ENCODE data around the gene D2HGDH. TPM values are rescaled to one million over a fixed set of nuclear protein-coding genes. Genes with fewer than 3 reads are reported as not detected.

Gene D2HGDH
- total and polyA plus RNA-seq, 5 donors from 2014 or later, result 0.73 to 38.4 (median 3.1) TPM

DNA sequence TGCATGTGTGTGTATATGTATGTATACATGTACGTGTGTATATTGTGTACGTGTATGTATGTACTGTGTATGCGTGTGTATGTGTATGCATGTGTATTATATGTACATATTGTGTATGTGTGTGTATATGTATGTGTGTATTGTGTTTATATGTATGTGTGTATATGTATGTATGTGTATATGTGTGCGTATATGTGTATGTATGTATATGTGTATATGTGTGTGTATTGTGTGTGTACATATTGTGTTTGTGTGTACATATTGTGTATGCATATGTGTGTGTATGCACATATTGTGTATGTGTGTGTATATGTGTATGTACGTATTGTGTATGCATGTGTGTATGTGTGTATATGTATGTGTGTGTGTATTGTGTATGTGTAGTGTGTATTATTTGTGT, 59.0 kb downstream of the D2HGDH start:
- H3K4me1 ChIP-seq (ENCODE audit: control insufficient read depth, insufficient read depth, low read length, poor library complexity, severe bottlenecking), result no peaks in the 10 kb centered on the region
- H3K4me1 Mint-ChIP-seq, result no peaks in the 10 kb centered on the region
- no peaks in the 10 kb centered on the region for H3K36me3 ChIP-seq (ENCODE audit: control insufficient read depth, insufficient read depth, low read length)
- no peaks in the 10 kb centered on the region for H3K9me3 Mint-ChIP-seq
- ATAC-seq (ENCODE audit: low read depth in 2 of 2) (no peak), DNase-seq (no peak)
- no peaks in the 10 kb centered on the region for H3K36me3 Mint-ChIP-seq
- H3K9me3 ChIP-seq (ENCODE audit: control insufficient read depth in 2 of 2, low read length in 2 of 2), result no peaks in the 10 kb centered on the region
- H3K27me3 ChIP-seq (ENCODE audit: control insufficient read depth, insufficient read depth, low read length), result no peaks in the 10 kb centered on the region
- no peak overlapping the region for H3K27ac Mint-ChIP-seq
- peaks cover 5% of the 10 kb centered on the region for H3K27me3 Mint-ChIP-seq
- no peak overlapping the region for H3K27ac ChIP-seq (ENCODE audit: insufficient read depth, low read length, poor library complexity, severe bottlenecking)
- no peak overlapping the region for H3K4me3 ChIP-seq (ENCODE audit: low read depth, low read length)
- no peak overlapping the region for H3K4me3 Mint-ChIP-seq

DNA sequence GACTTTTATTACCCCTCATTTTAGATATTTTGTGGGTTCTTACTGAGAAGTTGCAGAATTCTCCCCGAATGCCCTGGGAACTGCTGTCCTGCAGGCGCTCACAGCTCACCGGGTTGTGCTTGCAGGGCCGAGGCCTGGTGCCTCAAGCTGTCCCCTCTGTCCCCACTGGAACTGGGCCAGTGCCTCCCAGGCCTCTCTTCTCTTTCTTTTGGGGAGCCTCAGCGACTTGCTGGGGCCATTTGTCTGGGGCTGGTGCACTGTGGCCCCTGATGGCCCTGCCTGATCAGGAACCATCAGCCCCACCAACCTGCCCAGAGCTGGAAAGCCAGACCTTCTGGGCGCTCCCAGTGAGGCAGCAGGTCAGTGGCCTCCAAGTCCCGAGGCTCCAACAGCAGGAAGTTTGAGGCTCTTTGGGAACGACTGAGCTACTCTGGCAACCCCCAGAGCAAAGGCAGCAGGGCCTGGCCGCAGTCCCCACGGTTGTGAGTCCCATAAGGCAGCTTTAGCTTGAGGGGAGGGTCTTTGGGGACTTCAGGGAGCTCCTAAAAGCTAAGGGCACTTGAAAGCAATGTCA, 59.9 kb downstream of the D2HGDH start:
- H3K27ac Mint-ChIP-seq, result no peak overlapping the region
- no peak overlapping the region for H3K4me3 ChIP-seq (ENCODE audit: low read depth, low read length)
- no peaks in the 10 kb centered on the region for H3K4me1 Mint-ChIP-seq
- H3K27ac ChIP-seq (ENCODE audit: insufficient read depth, low read length, poor library complexity, severe bottlenecking), result no peak overlapping the region
- ATAC-seq (ENCODE audit: low read depth in 2 of 2), result no peak
- no peaks in the 10 kb centered on the region for H3K4me1 ChIP-seq (ENCODE audit: control insufficient read depth, insufficient read depth, low read length, poor library complexity, severe bottlenecking)
- no peaks in the 10 kb centered on the region for H3K27me3 ChIP-seq (ENCODE audit: control insufficient read depth, insufficient read depth, low read length)
- no peaks in the 10 kb centered on the region for H3K9me3 ChIP-seq (ENCODE audit: control insufficient read depth in 2 of 2, low read length in 2 of 2)
- H3K9me3 Mint-ChIP-seq, result no peaks in the 10 kb centered on the region
- H3K4me3 Mint-ChIP-seq, result no peak overlapping the region
- peaks cover 5% of the 10 kb centered on the region for H3K27me3 Mint-ChIP-seq
- no peaks in the 10 kb centered on the region for H3K36me3 ChIP-seq (ENCODE audit: control insufficient read depth, insufficient read depth, low read length)
- no peaks in the 10 kb centered on the region for H3K36me3 Mint-ChIP-seq
- DNase-seq, result no peak

DNA sequence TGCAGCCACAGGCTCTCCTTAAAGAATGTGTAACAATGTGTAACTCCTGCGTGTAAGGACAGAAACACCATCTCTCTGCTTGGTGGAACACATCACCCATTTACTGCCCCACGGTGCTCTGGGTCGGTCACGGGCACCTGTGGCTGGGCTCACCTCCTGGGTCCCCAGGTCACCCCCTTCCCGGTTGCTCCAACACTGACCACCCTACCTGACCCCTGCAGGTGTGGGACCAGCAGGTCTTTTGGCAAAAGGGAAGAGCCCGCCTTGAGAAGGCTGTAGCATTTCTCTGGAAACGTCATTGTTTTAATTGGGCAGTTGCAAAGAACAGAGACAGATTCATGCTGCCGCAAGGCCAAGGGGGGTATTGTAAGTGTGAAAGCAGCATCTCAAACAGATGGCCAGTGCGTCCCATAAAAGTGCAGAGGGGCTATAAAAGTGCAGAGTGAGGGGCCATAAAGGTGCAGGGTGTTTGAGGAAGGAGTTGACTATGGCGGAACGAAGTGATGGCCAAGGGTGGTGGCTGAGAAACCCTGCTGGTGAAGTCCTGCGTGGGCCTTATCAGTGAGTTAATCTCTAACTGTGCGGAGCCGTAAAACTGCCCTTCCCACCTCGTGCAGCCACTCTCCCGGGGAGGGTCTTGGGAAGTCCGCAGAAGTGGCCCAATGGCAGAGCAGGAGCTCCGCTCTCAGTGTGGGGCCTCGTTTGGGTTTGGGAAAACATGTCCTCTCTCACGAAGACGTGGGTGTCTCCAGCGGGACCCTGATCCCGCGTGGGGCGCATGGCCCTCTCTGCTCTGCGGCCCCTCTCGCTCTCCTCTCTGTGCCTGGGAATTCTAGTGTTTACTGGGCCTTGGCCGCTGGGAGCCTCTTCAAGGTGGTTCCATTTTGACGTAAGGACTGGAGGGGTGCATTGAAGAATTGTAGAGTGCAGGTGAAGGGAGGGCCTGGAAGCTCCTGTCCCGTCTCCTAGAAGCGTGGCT, 60.9 kb downstream of the D2HGDH start:
- Histone ChIP-seq H3K27ac (ENCODE audit: insufficient read depth, low read length, poor library complexity, severe bottlenecking) (no peak overlapping the region), H3K4me3 (ENCODE audit: low read depth, low read length) (no peak overlapping the region), H3K27me3 (ENCODE audit: control insufficient read depth, insufficient read depth, low read length) (no peaks in the 10 kb centered on the region), H3K9me3 (ENCODE audit: control insufficient read depth in 2 of 2, low read length in 2 of 2) (no peaks in the 10 kb centered on the region), H3K36me3 (ENCODE audit: control insufficient read depth, insufficient read depth, low read length) (no peaks in the 10 kb centered on the region), H3K4me1 (ENCODE audit: control insufficient read depth, insufficient read depth, low read length, poor library complexity, severe bottlenecking) (no peaks in the 10 kb centered on the region)
- H3K27ac Mint-ChIP-seq, result no peak overlapping the region
- ATAC-seq (ENCODE audit: low read depth in 2 of 2) (no peak), DNase-seq (no peak)
- H3K4me3 Mint-ChIP-seq, result no peak overlapping the region
- no peaks in the 10 kb centered on the region for H3K36me3 Mint-ChIP-seq
- H3K9me3 Mint-ChIP-seq, result no peaks in the 10 kb centered on the region
- H3K27me3 Mint-ChIP-seq, result peaks cover 5% of the 10 kb centered on the region
- H3K4me1 Mint-ChIP-seq, result no peaks in the 10 kb centered on the region

DNA sequence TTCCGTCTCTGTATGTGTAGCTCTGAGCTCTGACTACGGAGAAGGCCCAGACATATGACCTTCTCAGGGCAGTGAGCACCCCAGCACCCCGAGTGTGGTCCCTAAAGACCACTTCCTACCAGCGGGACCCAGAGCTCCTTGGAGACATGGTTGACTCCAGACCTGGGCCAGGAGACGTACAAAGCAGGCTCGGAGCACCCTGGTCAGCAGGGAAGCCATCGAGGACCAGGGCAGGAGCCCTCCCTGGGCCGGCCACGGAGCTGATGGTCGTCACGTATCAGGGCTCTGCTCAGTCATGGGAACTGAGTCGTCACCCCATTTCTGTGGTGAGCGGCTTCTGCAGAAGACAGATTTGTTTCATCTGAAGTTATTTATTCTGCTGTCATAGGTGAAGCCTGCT, 61.8 kb downstream of the D2HGDH start:
- Histone ChIP-seq H3K27me3 (ENCODE audit: control insufficient read depth, insufficient read depth, low read length) (no peaks in the 10 kb centered on the region), H3K4me3 (ENCODE audit: low read depth, low read length) (no peak overlapping the region), H3K9me3 (ENCODE audit: control insufficient read depth in 2 of 2, low read length in 2 of 2) (no peaks in the 10 kb centered on the region), H3K27ac (ENCODE audit: insufficient read depth, low read length, poor library complexity, severe bottlenecking) (no peak overlapping the region), H3K4me1 (ENCODE audit: control insufficient read depth, insufficient read depth, low read length, poor library complexity, severe bottlenecking) (no peaks in the 10 kb centered on the region), H3K36me3 (ENCODE audit: control insufficient read depth, insufficient read depth, low read length) (no peaks in the 10 kb centered on the region)
- peaks cover 2% of the 10 kb centered on the region for H3K27me3 Mint-ChIP-seq
- DNase-seq, result no peak
- H3K4me1 Mint-ChIP-seq, result no peaks in the 10 kb centered on the region
- no peak for ATAC-seq (ENCODE audit: low read depth in 2 of 2)
- H3K36me3 Mint-ChIP-seq, result no peaks in the 10 kb centered on the region
- no peak overlapping the region for H3K27ac Mint-ChIP-seq
- no peak overlapping the region for H3K4me3 Mint-ChIP-seq
- no peaks in the 10 kb centered on the region for H3K9me3 Mint-ChIP-seq

DNA sequence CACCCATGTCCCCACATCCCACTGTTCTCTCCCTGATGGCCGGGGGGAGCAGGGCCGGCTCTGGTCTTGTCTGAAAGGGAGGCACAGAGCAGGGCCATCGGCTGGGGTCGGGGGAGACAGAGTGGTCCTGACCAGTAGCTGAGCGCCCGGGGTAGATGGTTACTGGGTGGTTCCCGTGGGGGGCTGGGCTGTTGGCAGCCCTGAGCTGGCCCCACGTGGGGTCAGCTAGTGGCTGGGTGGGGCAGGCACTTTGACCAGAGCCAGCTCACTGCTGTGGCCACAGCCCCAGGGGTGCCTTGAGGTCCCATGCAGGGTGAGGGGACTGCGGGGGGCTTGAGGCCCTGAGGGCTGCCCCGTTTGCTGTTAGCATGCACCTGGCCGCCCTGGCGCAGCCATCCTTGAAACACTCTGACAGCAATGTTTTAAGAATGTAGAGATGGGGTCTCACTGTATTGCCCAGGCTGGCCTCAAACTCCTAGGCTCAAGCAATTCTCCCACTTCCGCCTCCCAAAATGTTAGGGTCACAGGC, 62.2 kb downstream of the D2HGDH start:
- no peaks in the 10 kb centered on the region for H3K9me3 ChIP-seq (ENCODE audit: control insufficient read depth in 2 of 2, low read length in 2 of 2)
- peaks cover 4% of the 10 kb centered on the region for H3K27me3 Mint-ChIP-seq
- no peak overlapping the region for H3K4me3 Mint-ChIP-seq
- H3K4me3 ChIP-seq (ENCODE audit: low read depth, low read length), result no peak overlapping the region
- no peaks in the 10 kb centered on the region for H3K4me1 Mint-ChIP-seq
- ATAC-seq (ENCODE audit: low read depth in 2 of 2) (no peak), DNase-seq (no peak)
- no peaks in the 10 kb centered on the region for H3K9me3 Mint-ChIP-seq
- H3K4me1 ChIP-seq (ENCODE audit: control insufficient read depth, insufficient read depth, low read length, poor library complexity, severe bottlenecking), result no peaks in the 10 kb centered on the region
- no peaks in the 10 kb centered on the region for H3K27me3 ChIP-seq (ENCODE audit: control insufficient read depth, insufficient read depth, low read length)
- no peak overlapping the region for H3K27ac Mint-ChIP-seq
- H3K27ac ChIP-seq (ENCODE audit: insufficient read depth, low read length, poor library complexity, severe bottlenecking), result no peak overlapping the region
- H3K36me3 Mint-ChIP-seq, result no peaks in the 10 kb centered on the region
- no peaks in the 10 kb centered on the region for H3K36me3 ChIP-seq (ENCODE audit: control insufficient read depth, insufficient read depth, low read length)

DNA sequence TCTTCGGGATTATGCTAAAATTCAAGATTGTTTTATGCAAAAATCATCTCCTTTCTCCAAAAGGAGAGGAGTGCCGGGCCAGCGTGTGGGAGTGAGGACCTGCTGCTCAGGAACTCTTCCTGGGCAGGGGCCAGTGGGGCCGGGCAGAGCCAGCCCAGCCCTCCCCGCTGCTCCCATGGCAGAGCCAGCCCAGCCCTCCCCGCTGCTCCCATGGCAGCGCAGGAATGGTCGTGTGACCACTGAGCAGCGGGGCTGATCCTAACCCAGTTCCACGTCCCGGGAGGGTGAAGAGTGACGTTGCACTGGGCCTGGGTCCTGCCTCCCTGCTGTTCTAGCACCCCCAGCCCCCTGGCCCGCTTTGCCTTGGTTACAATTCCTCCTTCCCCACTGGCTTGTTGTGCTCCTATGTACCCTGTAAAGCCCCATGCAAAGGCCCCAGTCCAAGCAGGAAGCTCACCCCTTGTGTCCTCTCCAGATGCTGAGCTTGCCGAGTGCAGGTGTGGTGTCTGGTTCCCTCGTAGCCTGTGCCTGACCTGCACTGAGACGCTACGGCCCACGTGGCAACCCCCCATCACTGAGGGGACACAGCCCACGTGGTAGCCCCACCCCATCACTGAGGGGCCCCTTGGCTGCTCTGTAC, 63.1 kb downstream of the D2HGDH start:
- no peaks in the 10 kb centered on the region for H3K4me1 Mint-ChIP-seq
- H3K9me3 Mint-ChIP-seq, result no peaks in the 10 kb centered on the region
- H3K36me3 ChIP-seq (ENCODE audit: control insufficient read depth, insufficient read depth, low read length), result no peaks in the 10 kb centered on the region
- H3K9me3 ChIP-seq (ENCODE audit: control insufficient read depth in 2 of 2, low read length in 2 of 2), result no peaks in the 10 kb centered on the region
- peaks cover 4% of the 10 kb centered on the region for H3K27me3 Mint-ChIP-seq
- no peak overlapping the region for H3K4me3 ChIP-seq (ENCODE audit: low read depth, low read length)
- no peak for DNase-seq
- no peaks in the 10 kb centered on the region for H3K36me3 Mint-ChIP-seq
- no peak overlapping the region for H3K27ac ChIP-seq (ENCODE audit: insufficient read depth, low read length, poor library complexity, severe bottlenecking)
- no peak for ATAC-seq (ENCODE audit: low read depth in 2 of 2)
- H3K27ac Mint-ChIP-seq, result peak overlapping the region in 1 of 3 donors; percentile 36
- no peak overlapping the region for H3K4me3 Mint-ChIP-seq
- H3K4me1 ChIP-seq (ENCODE audit: control insufficient read depth, insufficient read depth, low read length, poor library complexity, severe bottlenecking), result no peaks in the 10 kb centered on the region
- no peaks in the 10 kb centered on the region for H3K27me3 ChIP-seq (ENCODE audit: control insufficient read depth, insufficient read depth, low read length)

DNA sequence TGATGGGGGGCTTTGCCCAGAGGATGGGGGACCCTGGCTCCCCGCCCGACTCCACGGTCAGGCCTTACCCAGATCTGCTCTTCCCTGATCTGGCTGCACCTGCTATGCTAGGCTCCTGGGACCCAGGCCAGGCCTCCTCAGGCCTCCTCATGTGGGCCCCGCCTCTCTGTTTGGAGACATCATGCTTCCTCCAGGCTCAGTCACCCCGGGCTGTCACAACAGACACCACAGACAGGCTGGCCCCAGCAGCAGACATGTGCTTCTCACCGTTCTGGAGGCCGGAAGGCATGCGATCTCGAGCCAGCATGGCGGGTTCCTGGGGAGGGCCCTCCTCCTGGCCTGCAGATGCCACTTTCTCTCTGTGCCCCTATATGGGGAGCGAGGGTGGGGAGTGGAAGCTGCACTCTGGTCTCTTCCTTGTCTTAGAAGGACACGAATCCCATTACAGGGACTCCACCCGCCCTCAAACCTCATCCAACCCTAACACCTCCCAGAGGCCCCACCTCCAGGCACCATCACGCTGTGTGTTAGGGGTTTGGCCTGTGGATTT, 63.7 kb downstream of the D2HGDH start:
- no peak for DNase-seq
- peaks cover 6% of the 10 kb centered on the region for H3K27me3 Mint-ChIP-seq
- no peak overlapping the region for H3K27ac Mint-ChIP-seq

More for the DNA sequence above, 63.7 kb downstream of the D2HGDH start:
- Mint-ChIP-seq H3K36me3 (no peaks in the 10 kb centered on the region), H3K9me3 (no peaks in the 10 kb centered on the region), H3K4me3 (no peak overlapping the region), H3K4me1 (no peaks in the 10 kb centered on the region)
- no peak for ATAC-seq (ENCODE audit: low read depth in 2 of 2)
- H3K4me1 ChIP-seq (ENCODE audit: control insufficient read depth, insufficient read depth, low read length, poor library complexity, severe bottlenecking), result peaks cover 4% of the 10 kb centered on the region
- H3K9me3 ChIP-seq (ENCODE audit: control insufficient read depth in 2 of 2, low read length in 2 of 2), result no peaks in the 10 kb centered on the region
- no peaks in the 10 kb centered on the region for H3K36me3 ChIP-seq (ENCODE audit: control insufficient read depth, insufficient read depth, low read length)
- H3K27ac ChIP-seq (ENCODE audit: insufficient read depth, low read length, poor library complexity, severe bottlenecking), result no peak overlapping the region
- H3K4me3 ChIP-seq (ENCODE audit: low read depth, low read length), result no peak overlapping the region
- no peaks in the 10 kb centered on the region for H3K27me3 ChIP-seq (ENCODE audit: control insufficient read depth, insufficient read depth, low read length)
